Calu3 (cell line): ENCODE data around the gene CCDC3. TPM values are rescaled to one million over a fixed set of nuclear protein-coding genes. Genes with fewer than 3 reads are reported as not detected.

Source experiments
- BruUV-seq: library from RNA; stranded (reverse); fragments of 400-500 nt; replicated peaks from 2 replicates; lab custom pipeline; 2021; lab: Mats Ljungman, UMichigan
- CTCF ChIA-PET: fragments of 300-600 bp; sonication (Branson Sonifier 250); formaldehyde crosslinking; loops from one replicate; lab custom pipeline; 2022; ENCODE audit warnings: antibody characterized with exemption; lab: Charles Lee
- DNase-seq: peaks from one replicate; pipeline ENCODE4 v3.0.0; 2022
- H3K27ac Mint-ChIP-seq: one replicate; pipeline ENCODE4 v1.8.0; 2022; ENCODE audit warnings: mixed read lengths; ENCODE audit not compliant: unreplicated experiment
- H3K27me3 Mint-ChIP-seq: one replicate; pipeline ENCODE4 v1.8.0; 2022; ENCODE audit warnings: mixed read lengths; ENCODE audit not compliant: unreplicated experiment
- H3K36me3 Mint-ChIP-seq: one replicate; pipeline ENCODE4 v1.8.0; 2022; ENCODE audit warnings: mild to moderate bottlenecking, moderate library complexity, mixed read lengths; ENCODE audit not compliant: insufficient read depth, unreplicated experiment
- H3K4me1 Mint-ChIP-seq: one replicate; pipeline ENCODE4 v1.8.0; 2022; ENCODE audit warnings: mild to moderate bottlenecking, low read depth, mixed read lengths; ENCODE audit not compliant: unreplicated experiment
- H3K4me3 Mint-ChIP-seq: one replicate; pipeline ENCODE4 v1.8.0; 2022; ENCODE audit warnings: mild to moderate bottlenecking, low read depth, moderate library complexity, mixed read lengths; ENCODE audit not compliant: unreplicated experiment
- H3K9me3 Mint-ChIP-seq: one replicate; pipeline ENCODE4 v1.8.0; 2022; ENCODE audit warnings: low read depth, mixed read lengths; ENCODE audit not compliant: unreplicated experiment
- CTCF ChIP-seq: fragments of 200-600 bp; IDR thresholded peaks from one replicate; pipeline ENCODE4 v1.8.0; 2022; ENCODE audit warnings: antibody characterized with exemption; ENCODE audit not compliant: unreplicated experiment
- intact Hi-C: fragments of 100-400 bp; cut with micrococcal nuclease; formaldehyde crosslinking; loops from one replicate; pipeline ENCODE4 v1.10.0; 2022; ENCODE audit not compliant: unreplicated experiment
- total RNA-seq: library from RNA; stranded (reverse); gene quantifications from 2 replicates; pipeline ENCODE4 v1.2.3, GENCODE V29; 2022

CCDC3 gene
- total RNA-seq, 1 experiment from 2014 or later = not detected

DNA sequence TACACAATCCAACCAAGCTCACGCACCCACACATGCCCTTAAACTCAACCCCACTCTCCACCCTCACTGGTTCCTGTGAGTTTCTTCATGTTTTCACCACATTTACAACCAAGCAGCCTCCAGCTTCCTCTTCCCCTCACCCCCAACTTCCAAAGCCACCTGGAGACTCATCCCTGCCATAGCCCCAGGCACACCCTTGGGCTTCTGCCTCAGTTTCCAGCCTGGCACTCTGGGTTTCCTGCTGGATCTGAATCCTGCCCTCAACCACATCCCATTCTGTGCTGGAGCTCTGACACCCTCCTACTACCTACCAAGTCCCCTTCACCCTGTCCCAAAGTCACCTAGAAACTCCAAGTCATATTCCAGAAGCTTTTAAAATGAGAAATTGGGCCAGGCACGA lies 29.4 kb downstream of the CCDC3 start:
- Mint-ChIP-seq H3K27ac (no peak overlapping the region), H3K4me1 (no peaks in the 10 kb centered on the region), H3K9me3 (no peaks in the 10 kb centered on the region), H3K27me3 (peaks cover 75% of the 10 kb centered on the region), H3K36me3 (no peaks in the 10 kb centered on the region), H3K4me3 (no peak overlapping the region)
- TF ChIP-seq CTCF = no peak
- no TSS peak for BruUV-seq
- intact Hi-C loops = no loop called here
- CTCF ChIA-PET = no interaction called here
- DNase-seq = no peak

DNA sequence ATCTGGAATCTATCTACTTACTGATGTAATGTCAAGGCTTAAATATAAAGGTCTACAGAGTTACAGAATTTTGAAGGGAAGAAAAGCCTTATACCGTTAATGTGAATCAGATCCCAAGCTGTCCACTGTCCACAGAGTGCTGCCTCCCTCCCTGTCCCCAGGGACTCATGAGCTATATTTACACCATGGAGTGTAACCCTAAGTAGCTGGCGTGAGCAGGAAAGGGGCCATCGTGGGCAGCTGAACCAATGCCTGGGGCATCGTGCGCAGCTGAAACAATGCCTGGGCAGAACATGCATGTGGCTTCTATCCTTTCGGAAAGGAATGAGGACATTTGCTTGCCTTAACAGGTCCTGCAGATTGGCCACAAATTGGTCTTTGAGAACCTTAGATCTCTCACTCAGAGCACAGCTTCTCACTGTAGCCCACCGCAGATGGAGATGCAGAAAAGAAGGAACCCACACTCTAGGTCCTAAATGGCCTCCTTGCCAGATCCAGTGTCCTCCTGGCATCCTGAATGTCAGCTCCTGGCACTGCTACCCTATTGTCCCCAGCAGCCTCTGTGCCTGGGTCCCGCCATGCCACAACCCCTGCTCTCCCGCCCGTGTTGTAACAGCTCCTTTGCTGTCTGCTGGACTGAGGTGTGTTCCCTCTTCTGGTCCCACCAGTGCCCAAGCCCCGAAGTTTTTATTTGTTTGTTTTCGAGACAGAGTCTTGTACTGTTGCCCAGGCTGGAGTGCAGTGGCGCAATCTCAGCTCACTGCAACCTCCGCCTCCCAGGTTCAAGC lies 30.3 kb downstream of the CCDC3 start:
- intact Hi-C loops = no loop called here
- no peak overlapping the region for H3K27ac Mint-ChIP-seq
- H3K36me3 Mint-ChIP-seq = no peaks in the 10 kb centered on the region
- no peak overlapping the region for H3K4me3 Mint-ChIP-seq
- H3K9me3 Mint-ChIP-seq = no peaks in the 10 kb centered on the region
- BruUV-seq = no TSS peak
- no peak for TF ChIP-seq CTCF
- peaks cover 75% of the 10 kb centered on the region for H3K27me3 Mint-ChIP-seq
- CTCF ChIA-PET = interaction anchor here (0.6 kb wide), 1 partner anchor 901 kb away, joined by 4 read pairs; no protein-coding TSS in a partner anchor
- no peaks in the 10 kb centered on the region for H3K4me1 Mint-ChIP-seq
- no peak for DNase-seq

DNA sequence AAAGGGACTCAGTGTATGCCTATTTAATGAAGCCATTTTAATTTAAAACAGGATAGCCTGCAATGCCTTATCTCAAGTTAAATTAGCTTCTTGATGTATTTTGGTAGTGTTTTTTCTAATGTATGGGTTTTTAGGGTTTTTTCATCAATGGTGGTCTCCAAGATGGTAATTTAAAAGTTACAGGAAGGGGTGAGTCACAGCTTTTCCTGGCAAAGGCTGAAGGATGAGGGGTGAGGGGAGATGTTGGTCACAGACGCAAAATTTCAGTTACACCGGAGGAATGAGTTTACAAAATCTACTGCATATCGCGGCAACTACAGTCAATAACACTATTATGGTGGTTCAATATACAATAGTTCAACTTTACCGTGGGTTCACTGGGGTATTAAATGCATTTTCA lies 31.6 kb downstream of the CCDC3 start:
- Mint-ChIP-seq H3K36me3 (no peaks in the 10 kb centered on the region), H3K4me1 (no peaks in the 10 kb centered on the region), H3K4me3 (no peak overlapping the region), H3K27me3 (peaks cover 75% of the 10 kb centered on the region), H3K9me3 (no peaks in the 10 kb centered on the region), H3K27ac (no peak overlapping the region)
- no peak for TF ChIP-seq CTCF
- no TSS peak for BruUV-seq
- no peak for DNase-seq
- intact Hi-C loops = no loop called here
- CTCF ChIA-PET = interaction anchor here (0.5 to 0.7 kb wide), 2 partner anchors 12 to 26 kb away, joined by 3 to 5 read pairs; no protein-coding TSS in a partner anchor

DNA sequence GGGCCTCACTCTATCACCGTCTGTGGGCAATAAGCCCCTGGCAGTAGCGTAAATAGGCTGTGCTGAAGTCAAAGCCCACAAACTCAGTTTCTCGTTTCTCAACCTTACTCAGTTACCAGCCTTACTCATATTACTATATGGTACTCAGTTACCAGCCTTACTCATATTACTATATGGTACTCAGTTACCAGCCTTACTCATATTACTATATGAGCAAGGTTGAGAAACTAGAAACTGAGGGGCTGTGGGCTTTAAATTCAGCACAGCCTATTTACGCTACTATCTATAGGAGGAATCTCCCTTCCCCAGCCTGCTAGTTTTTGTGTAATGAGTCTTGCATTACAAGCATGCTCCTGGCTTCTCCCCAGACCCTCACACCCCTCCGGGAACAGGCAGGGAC lies 35.4 kb downstream of the CCDC3 start:
- Mint-ChIP-seq H3K27me3 (peaks cover 77% of the 10 kb centered on the region), H3K27ac (no peak overlapping the region), H3K36me3 (no peaks in the 10 kb centered on the region), H3K4me3 (no peak overlapping the region), H3K9me3 (no peaks in the 10 kb centered on the region), H3K4me1 (no peaks in the 10 kb centered on the region)
- DNase-seq = no peak
- no TSS peak for BruUV-seq
- intact Hi-C loops = no loop called here
- TF ChIP-seq CTCF = no peak
- CTCF ChIA-PET = no interaction called here
